SK-N-SH treated with all-trans-retinoic acid at 6 μM for 48 hours (cell line): ENCODE results near the gene TESPA1.
"Not testable (repeated sequence)": the region's sequence is repeated elsewhere in the genome, so short reads cannot be mapped to it uniquely, and the experiment has no call there.

ENCODE experiments used
- ARNTL ChIP-seq: fragments of 450-650 bp; formaldehyde crosslinking; IDR thresholded peaks from 2 replicates; pipeline ENCODE4 v1.5.0; 2020; ENCODE audit warnings: low read depth, mild to moderate bottlenecking, moderate library complexity, borderline replicate concordance
- BACH2 ChIP-seq: fragments of 250-450 bp; sonication (Bioruptor Pico); IDR thresholded peaks from 2 replicates; pipeline ENCODE4 v1.9.0; 2021; ENCODE audit warnings: mild to moderate bottlenecking, borderline replicate concordance
- CREB5 ChIP-seq: fragments of 250-450 bp; sonication (Bioruptor Pico); IDR thresholded peaks from 2 replicates; pipeline ENCODE4 v1.5.1; 2020; ENCODE audit warnings: low read depth, mild to moderate bottlenecking, moderate library complexity
- ESRRG ChIP-seq: fragments of 250-450 bp; sonication (Bioruptor Pico); IDR thresholded peaks from 2 replicates; pipeline ENCODE4 v1.6.1; 2021; ENCODE audit warnings: mild to moderate bottlenecking
- GLIS3 ChIP-seq: fragments of 250-450 bp; sonication (Bioruptor Pico); IDR thresholded peaks from 2 replicates; pipeline ENCODE4 v1.5.0; 2020; ENCODE audit warnings: mild to moderate bottlenecking, moderate library complexity
- ISL1 ChIP-seq: fragments of 250-450 bp; sonication (Bioruptor Pico); IDR thresholded peaks from 2 replicates; pipeline ENCODE4 v2.1.2; 2022; ENCODE audit warnings: mild to moderate bottlenecking, moderate library complexity
- PATZ1 ChIP-seq: fragments of 250-450 bp; sonication (Bioruptor Pico); IDR thresholded peaks from 2 replicates; pipeline ENCODE4 v1.8.0; 2020; ENCODE audit warnings: mild to moderate bottlenecking, moderate library complexity, borderline replicate concordance
- PPARA ChIP-seq: fragments of 250-450 bp; sonication (Bioruptor Pico); IDR thresholded peaks from 2 replicates; pipeline ENCODE4 v1.5.0; 2020; ENCODE audit warnings: mild to moderate bottlenecking, borderline replicate concordance
- SNAI2 ChIP-seq: fragments of 250-450 bp; sonication (Bioruptor Pico); IDR thresholded peaks from 2 replicates; pipeline ENCODE4 v1.5.0; 2020; ENCODE audit warnings: mild to moderate bottlenecking, moderate library complexity
- TSHZ2 ChIP-seq: fragments of 250-450 bp; sonication (Bioruptor Pico); IDR thresholded peaks from 2 replicates; pipeline ENCODE4 v1.5.0; 2020; ENCODE audit warnings: mild to moderate bottlenecking, moderate library complexity
- ZC3H10 ChIP-seq: fragments of 250-450 bp; sonication (Bioruptor Pico); IDR thresholded peaks from 2 replicates; pipeline ENCODE4 v1.5.1; 2021; ENCODE audit warnings: mild to moderate bottlenecking, moderate library complexity
- ZFP3 ChIP-seq: fragments of 250-450 bp; sonication (Bioruptor Pico); IDR thresholded peaks from 2 replicates; pipeline ENCODE4 v1.5.0; 2020; ENCODE audit warnings: mild to moderate bottlenecking, moderate library complexity
- ZFP30 ChIP-seq: fragments of 450-650 bp; formaldehyde crosslinking; IDR thresholded peaks from 2 replicates; pipeline ENCODE4 v1.5.0; 2022; ENCODE audit warnings: mild to moderate bottlenecking, moderate library complexity
- ZNF8 ChIP-seq: fragments of 450-650 bp; formaldehyde crosslinking; IDR thresholded peaks from 2 replicates; pipeline ENCODE4 v1.5.0; 2020; ENCODE audit warnings: mild to moderate bottlenecking, moderate library complexity

- TF ChIP-seq ESRRG (CRISPR knock-in tag); ZNF8 (CRISPR knock-in tag); BACH2 (CRISPR knock-in tag); ARNTL (CRISPR knock-in tag); PATZ1 (CRISPR knock-in tag); ZFP3 (CRISPR knock-in tag); ZFP30 (CRISPR knock-in tag); ISL1; TSHZ2 (CRISPR knock-in tag); SNAI2; CREB5 (CRISPR knock-in tag); ZC3H10 (CRISPR knock-in tag); PPARA (CRISPR knock-in tag); GLIS3: not testable (repeated sequence)
Measured at GRCh38 chr12:54943292-54943691, 41.3 kb downstream of the TESPA1 start.
